RPMI7951 (cell line): ENCODE measurements around the gene MRPL46. TPM values are rescaled to one million over a fixed set of nuclear protein-coding genes. Genes with fewer than 3 reads are reported as not detected.
A peak's percentile ranks its signal among the peaks of the same experiment; 100 is the strongest.
"Not testable (repeated sequence)": the region's sequence is repeated elsewhere in the genome, so short reads cannot be mapped to it uniquely, and the experiment has no call there.

ENCODE experiments used
- DNase-seq: peaks from one replicate; pipeline ENCODE4 v3.0.0-alpha.2; 2012; ENCODE audit warnings: low read depth
- total RNA-seq: library from RNA; depleted of rRNA; stranded (reverse); fragments of >200 nt; shearing (Covaris generic); gene quantifications from 2 replicates; pipeline ENCODE4 v1.2.3, GENCODE V29; 2014

The MRPL46 gene
- total RNA-seq, 1 experiment from 2014 or later: 24.9 TPM

DNA sequence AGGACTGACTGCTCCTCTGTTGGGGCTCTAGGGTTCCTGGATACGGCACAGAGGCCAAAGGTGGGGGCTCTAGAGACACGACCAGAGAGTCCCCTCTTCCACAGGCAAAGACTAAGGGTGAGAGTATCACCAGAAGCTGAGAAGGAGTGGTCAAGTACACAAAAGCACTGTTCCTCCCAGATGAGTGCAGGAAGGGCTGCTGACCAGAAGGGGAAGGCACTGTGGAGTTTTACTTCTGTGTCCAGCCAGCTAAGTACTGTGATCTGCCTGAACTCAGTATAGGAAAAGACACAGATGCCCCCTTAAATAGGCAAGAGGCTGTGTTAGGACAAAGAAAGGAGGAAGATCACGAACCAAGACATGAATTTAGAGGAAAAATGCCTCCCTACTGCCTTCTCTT is 12.0 kb upstream of the MRPL46 start:
- peak; percentile 9 for DNase-seq

- no peak for DNase-seq
These were observed 10.7 kb upstream of the MRPL46 start for GRCh38 chr15:88477904-88478303.

GRCh38 chr15:88477126-88477525 is 9.9 kb upstream of the MRPL46 start:
- no peak for DNase-seq

DNA sequence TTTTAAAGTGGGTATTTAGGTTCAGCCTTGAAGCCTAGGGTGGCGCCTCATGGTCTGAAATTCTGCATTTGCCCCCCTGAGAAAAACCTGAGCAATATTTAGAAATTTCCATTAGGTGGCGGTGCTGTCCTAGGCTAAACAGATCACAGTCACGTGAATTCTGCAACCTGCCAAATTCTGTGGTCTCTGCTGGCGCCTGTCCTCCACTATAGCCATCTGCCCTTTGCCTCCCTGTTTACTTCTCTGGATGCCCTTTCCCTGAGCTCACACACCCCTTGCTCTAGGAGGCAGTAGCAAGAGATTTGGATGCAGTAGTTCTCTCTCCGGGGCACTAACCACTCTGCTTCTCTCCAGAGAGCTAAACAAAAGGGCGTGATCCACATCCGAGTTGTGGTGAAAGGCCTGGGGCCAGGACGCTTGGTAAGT is 9.5 kb upstream of the MRPL46 start:
- DNase-seq: peak; percentile 51

GRCh38 chr15:88473661-88474293 is 6.6 kb upstream of the MRPL46 start:
- not testable (repeated sequence) for DNase-seq

DNA sequence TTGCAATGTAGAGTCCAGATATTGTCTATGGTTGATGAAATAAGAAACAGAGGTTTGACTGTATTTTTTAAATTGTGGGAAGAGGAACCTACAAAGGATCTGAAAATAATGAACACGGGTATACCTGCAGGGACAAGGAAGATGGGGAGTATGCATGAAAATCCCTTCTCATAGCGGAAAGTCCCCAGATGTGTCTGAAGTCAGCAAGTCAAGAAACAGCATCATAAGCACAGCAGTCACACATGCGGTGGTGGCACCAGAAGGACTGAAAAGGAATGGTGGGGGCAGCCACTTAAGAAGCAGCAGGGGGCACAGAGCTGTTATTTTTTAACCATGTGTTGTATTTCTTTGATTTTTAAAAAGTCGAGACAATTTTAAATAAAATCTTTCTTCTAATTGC is 5.0 kb upstream of the MRPL46 start:
- DNase-seq: no peak

- DNase-seq: no peak
These were observed 3.6 kb upstream of the MRPL46 start for GRCh38 chr15:88470625-88471372.

- DNase-seq: no peak
These were observed 2.1 kb upstream of the MRPL46 start for GRCh38 chr15:88469321-88469720.

GRCh38 chr15:88468721-88469120 is 1.5 kb upstream of the MRPL46 start:
- not testable (repeated sequence) for DNase-seq

- DNase-seq: peak; percentile 8
These were observed 844 bp upstream of the MRPL46 start for GRCh38 chr15:88467935-88468528.

- DNase-seq: peak; percentile 51
These were observed 1.5 kb downstream of the MRPL46 start for GRCh38 chr15:88465633-88466224.

DNA sequence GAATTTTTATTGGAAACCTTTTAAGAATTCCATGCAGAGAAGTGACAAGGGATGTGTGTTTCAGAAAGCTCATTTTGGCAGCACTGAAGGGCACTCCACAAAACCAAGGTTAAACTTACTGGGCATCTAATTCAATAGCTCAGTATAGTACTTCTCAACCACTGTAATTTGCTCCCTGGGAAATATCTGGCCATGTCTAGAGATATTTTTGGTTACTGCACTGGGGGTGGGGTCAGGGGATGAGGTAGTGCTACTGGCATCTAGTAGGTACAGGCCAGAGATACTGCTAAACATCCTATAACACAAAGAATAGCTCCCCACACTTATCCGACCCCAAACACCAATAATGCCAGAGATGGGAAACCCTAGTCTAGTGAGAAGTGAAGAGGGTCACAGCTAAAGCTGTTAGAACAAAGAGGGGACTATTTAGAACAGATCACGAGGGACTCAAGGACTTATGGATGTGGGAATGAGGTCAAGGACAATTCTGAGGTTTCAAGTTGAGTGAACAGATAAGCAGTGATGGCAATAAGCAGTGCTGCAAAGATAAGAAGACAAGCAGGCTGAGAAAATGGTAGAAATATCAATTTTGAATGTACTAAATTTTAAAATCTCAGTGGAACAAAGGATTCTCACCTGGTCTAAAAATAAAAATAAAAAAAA is 3.2 kb downstream of the MRPL46 start:
- DNase-seq: no peak

DNA sequence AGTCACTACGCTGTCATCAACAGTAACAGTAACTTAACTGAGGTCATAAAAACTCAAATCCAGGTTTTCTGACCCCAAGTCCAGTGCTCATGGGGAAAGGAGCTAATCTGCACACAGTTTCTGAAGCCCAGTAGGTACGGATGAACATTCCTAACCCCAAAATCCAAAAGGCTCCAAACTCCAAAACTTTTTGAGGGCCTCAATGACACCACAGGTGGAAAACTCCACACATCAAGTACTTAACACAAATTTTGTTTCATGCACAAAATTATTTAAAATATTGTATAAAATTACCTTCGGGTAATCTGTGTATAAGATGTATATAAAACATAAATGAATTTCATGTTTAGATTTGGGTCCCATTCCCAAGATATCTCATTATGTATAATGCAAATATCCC is 10.5 kb downstream of the MRPL46 start:
- no peak for DNase-seq

GRCh38 chr15:88454867-88455810 is 12.0 kb downstream of the MRPL46 start:
- DNase-seq: peak; percentile 80

- DNase-seq: peak; percentile 11
These were observed 13.0 kb downstream of the MRPL46 start for GRCh38 chr15:88454236-88454635.

DNA sequence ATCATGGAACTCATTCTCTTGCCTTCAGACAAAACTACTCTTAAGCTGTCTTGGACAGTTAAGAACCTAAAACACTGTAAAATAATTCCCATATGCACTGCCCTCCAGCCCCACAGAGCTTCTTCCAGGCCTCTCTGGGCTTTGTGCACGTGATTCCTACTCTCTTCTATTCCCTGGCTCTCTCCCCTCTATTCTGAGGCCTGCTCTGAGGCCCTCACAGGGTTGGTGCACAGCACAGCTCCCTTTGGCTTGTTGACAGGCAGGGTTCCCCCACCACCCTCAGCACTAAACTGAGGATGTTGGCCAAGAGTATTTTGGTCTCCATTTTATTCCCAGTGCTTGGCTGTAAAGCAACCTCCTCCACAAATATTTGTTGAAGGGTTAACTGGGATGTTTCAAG is 13.5 kb downstream of the MRPL46 start:
- DNase-seq: no peak

DNA sequence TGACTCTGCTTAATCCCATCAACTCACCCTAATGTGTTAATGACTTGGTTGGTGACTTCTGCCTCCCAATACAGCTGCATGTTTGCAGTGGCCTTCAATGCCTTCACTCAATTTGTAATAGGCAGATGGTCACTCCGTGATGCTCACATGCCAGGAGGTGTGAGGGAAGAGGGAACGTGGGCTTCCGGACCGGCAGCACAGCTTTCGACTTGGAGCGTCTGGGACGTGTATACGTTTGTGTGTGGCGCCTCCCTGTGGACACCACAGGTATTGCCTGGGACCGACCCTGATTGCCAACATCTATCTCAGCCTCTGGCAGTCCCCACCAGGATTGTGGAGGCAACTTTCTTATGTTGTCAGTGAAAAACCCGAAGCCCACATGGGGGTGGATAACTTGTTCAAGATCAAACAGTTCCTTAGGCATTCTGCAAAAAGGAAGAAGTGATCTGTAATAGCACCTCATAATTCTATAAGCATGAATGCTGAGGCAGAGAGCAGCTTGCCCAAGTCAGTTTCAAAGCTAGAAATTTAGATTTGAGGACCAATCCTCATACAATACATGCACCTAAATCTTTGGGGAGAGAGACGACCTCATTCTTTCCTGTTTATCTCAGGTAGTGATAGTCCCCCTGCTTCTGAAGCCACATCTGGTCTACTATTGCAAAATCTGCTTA is 16.9 kb downstream of the MRPL46 start:
- DNase-seq: peak; percentile 61

DNA sequence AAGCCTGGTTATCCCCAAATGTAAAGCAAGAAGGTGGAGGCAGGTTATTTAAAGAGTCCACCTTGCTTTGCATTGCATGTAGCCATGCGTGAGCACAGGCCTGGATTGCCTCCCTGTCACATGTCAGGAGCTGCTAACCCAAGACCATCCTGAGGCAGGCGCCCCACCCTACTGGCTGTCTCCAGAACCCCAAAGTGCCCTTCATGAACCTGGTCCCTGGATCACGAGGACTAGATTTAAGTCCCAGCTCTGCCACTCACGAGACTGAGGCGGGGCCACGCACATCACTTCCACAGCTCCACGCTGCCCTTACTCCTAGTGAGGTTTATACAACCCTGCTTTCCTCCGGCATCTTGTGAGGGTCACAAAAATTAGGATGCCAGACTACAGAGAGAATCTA is 17.6 kb downstream of the MRPL46 start:
- DNase-seq: no peak

GRCh38 chr15:88448991-88449461 is 18.2 kb downstream of the MRPL46 start:
- no peak for DNase-seq

GRCh38 chr15:88447741-88448140 is 19.4 kb downstream of the MRPL46 start:
- DNase-seq: no peak
